ENCODE measurements around the gene SLC2A1. TPM values are rescaled to one million over a fixed set of nuclear protein-coding genes. Genes with fewer than 3 reads are reported as not detected.
"Not testable (repeated sequence)": the region's sequence is repeated elsewhere in the genome, so short reads cannot be mapped to it uniquely, and the experiment has no call there.

SLC2A1 gene
- total RNA-seq, 6 experiments from 2014 or later = 89.7 to 174 (median 105) TPM

DNA sequence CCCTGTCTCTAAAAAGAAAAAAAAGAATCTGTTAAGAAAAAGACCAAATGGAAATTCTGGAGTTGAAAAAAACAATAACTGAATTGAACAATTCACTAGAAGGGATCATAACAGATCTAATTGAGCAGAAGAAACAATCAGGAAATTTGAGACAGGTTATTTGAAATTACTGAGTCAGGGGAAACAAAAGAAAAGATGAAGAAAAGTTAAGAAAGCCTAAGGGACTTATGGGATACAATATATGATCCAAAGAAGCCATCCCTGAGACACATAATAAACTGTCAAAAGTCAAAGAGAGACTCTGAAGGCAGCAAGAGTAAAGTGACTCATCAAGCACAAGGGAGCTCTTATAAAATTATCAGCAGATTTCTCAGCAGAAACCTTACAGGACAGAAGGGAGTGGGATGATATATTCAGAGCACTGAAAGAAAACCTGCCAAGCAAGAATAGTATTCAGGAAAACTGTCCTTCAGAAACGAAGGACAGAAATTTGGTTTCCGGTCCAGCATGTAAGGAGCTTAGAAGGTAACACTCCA lies 44.5 kb downstream of the SLC2A1 start:
- Mint-ChIP-seq H3K27ac (no peak overlapping the region), H3K27me3 (ENCODE audit: insufficient read depth) (peaks cover 3% of the 10 kb centered on the region; the same call in 1 of the 2 replicates), H3K4me1 (ENCODE audit: low read depth) (no peaks in the 10 kb centered on the region), H3K36me3 (ENCODE audit: low read depth) (peaks cover 14% of the 10 kb centered on the region), H3K4me3 (no peak overlapping the region), H3K9me3 (peaks cover 21% of the 10 kb centered on the region)
- TF ChIP-seq, protein P1, sequence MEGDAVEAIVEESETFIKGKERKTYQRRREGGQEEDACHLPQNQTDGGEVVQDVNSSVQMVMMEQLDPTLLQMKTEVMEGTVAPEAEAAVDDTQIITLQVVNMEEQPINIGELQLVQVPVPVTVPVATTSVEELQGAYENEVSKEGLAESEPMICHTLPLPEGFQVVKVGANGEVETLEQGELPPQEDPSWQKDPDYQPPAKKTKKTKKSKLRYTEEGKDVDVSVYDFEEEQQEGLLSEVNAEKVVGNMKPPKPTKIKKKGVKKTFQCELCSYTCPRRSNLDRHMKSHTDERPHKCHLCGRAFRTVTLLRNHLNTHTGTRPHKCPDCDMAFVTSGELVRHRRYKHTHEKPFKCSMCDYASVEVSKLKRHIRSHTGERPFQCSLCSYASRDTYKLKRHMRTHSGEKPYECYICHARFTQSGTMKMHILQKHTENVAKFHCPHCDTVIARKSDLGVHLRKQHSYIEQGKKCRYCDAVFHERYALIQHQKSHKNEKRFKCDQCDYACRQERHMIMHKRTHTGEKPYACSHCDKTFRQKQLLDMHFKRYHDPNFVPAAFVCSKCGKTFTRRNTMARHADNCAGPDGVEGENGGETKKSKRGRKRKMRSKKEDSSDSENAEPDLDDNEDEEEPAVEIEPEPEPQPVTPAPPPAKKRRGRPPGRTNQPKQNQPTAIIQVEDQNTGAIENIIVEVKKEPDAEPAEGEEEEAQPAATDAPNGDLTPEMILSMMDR (IDR thresholded peaks at IDR 0.05) = no peak
- DNase-seq = no peak

DNA sequence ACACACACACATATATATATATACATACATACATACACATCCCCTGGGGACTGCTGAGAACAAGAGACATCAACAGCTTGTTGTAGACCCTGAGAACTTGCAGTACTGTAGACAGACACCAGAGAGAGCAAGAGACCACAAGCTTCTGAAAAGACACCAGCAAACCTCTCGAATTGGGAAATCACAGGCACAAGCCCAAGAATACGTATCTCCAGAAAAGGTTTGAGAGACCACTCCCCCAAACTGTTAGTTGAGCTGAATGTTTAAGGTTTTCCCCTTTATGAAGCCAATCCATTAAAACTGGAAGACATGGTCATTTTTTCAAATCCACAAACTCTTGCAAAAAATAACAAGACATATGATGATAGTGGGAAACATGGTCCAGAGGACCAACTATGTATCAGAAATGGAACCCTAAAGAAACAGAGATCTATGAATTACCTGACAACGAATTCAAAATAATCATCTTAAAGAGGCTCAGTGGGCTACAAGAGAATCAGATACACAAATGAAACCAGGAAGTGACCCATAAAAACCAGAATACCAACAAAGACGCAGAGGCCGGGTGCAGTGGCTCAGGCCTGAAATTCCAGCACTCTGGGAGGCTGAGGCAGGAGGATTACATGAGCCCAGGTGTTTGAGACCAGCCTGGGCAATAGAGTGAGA lies 45.1 kb downstream of the SLC2A1 start:
- TF ChIP-seq, protein P1 (IDR thresholded peaks at IDR 0.05) = peak; percentile 80
- Mint-ChIP-seq H3K27ac (no peak overlapping the region), H3K4me3 (no peak overlapping the region), H3K36me3 (ENCODE audit: low read depth) (peaks cover 14% of the 10 kb centered on the region), H3K27me3 (ENCODE audit: insufficient read depth) (peaks cover 3% of the 10 kb centered on the region; the same call in 1 of the 2 replicates), H3K9me3 (peaks cover 21% of the 10 kb centered on the region), H3K4me1 (ENCODE audit: low read depth) (no peaks in the 10 kb centered on the region)
- DNase-seq = peak; percentile 78

GRCh38 chr1:42910985-42911384 lies 47.7 kb downstream of the SLC2A1 start:
- Mint-ChIP-seq H3K36me3 (ENCODE audit: low read depth) (peaks cover 7% of the 10 kb centered on the region; the same call in 1 of the 2 replicates), H3K4me1 (ENCODE audit: low read depth) (no peaks in the 10 kb centered on the region), H3K27ac (no peak overlapping the region), H3K4me3 (no peak overlapping the region), H3K9me3 (peaks cover 14% of the 10 kb centered on the region), H3K27me3 (ENCODE audit: insufficient read depth) (peaks cover 3% of the 10 kb centered on the region)
- DNase-seq = no peak
- TF ChIP-seq, protein P1 (IDR thresholded peaks at IDR 0.05) = no peak

- TF ChIP-seq, protein P1 (IDR thresholded peaks at IDR 0.05) = no peak
- H3K27ac Mint-ChIP-seq = no peak overlapping the region
Observed at GRCh38 chr1:42908046-42908445, 50.6 kb downstream of the SLC2A1 start.

DNA sequence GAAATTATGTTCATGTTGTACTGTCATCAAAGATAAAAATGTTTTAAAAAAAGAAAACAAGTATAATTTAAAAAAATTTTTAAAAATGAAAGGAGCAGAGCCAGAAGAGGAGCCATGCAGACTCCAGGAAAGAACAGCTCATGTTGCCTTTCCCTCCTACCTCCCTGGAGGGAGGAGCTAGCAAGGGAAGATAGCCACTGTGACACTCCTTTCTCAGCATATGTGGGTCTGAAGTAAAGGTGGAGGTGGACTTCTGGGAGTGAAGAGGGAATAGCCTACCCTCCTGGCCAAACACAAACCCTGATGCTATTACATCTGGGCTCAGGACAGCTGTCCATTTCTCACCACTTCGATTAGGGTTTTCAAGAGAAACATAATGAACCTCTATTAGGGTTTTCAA lies 54.2 kb downstream of the SLC2A1 start:
- TF ChIP-seq, protein P1 (IDR thresholded peaks at IDR 0.05) = no peak
- Mint-ChIP-seq H3K36me3 (ENCODE audit: low read depth) (no peaks in the 10 kb centered on the region), H3K4me3 (no peak overlapping the region), H3K4me1 (ENCODE audit: low read depth) (no peaks in the 10 kb centered on the region), H3K27me3 (ENCODE audit: insufficient read depth) (peaks cover 29% of the 10 kb centered on the region), H3K27ac (no peak overlapping the region), H3K9me3 (no peaks in the 10 kb centered on the region)
- no peak for DNase-seq

More at GRCh38 chr1:42908046-42908445, 50.6 kb downstream of the SLC2A1 start:
- DNase-seq = no peak
- H3K4me3 Mint-ChIP-seq = no peak overlapping the region
- no peaks in the 10 kb centered on the region for H3K36me3 Mint-ChIP-seq (ENCODE audit: low read depth)
- H3K9me3 Mint-ChIP-seq = no peaks in the 10 kb centered on the region
- no peaks in the 10 kb centered on the region for H3K4me1 Mint-ChIP-seq (ENCODE audit: low read depth)
- H3K27me3 Mint-ChIP-seq (ENCODE audit: insufficient read depth) = peaks cover 12% of the 10 kb centered on the region

DNA sequence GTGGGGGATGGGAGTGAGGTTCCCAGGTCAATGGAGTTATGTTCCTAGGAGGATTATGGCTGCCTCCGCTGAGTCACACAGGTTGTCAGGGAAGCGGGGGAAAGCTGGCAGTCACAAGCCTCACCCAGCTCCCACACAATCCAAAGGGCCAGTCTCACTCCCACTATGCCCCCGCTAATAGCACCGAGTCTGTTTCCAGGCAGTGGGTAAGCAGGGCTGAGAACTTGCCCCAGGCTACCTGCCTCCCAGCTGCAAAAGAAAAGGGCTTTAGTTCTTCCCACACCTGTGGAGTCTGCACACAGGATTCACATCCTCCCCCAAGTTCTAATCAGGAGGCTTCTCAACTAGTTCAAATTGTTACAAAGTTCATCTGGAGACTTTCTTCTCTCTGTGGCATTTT lies 58.7 kb downstream of the SLC2A1 start:
- H3K4me1 Mint-ChIP-seq (ENCODE audit: low read depth); H3K4me3 Mint-ChIP-seq; H3K36me3 Mint-ChIP-seq (ENCODE audit: low read depth); H3K27ac Mint-ChIP-seq; DNase-seq: not testable (repeated sequence)
- peaks cover 16% of the 10 kb centered on the region; the same call in 1 of the 2 replicates for H3K9me3 Mint-ChIP-seq
- H3K27me3 Mint-ChIP-seq (ENCODE audit: insufficient read depth) = peaks cover 29% of the 10 kb centered on the region

Measured in HFFc6 (cell line).